GM19467 (cell line): ENCODE results near the gene LAMB2.

Experiments
- ATAC-seq: cut with Tn5 transposase; IDR thresholded peaks from one replicate; pipeline ENCODE4 v1.9.1; 2021; ENCODE audit warnings: mild to moderate bottlenecking, moderate library complexity; ENCODE audit not compliant: unreplicated experiment

Gene LAMB2

DNA sequence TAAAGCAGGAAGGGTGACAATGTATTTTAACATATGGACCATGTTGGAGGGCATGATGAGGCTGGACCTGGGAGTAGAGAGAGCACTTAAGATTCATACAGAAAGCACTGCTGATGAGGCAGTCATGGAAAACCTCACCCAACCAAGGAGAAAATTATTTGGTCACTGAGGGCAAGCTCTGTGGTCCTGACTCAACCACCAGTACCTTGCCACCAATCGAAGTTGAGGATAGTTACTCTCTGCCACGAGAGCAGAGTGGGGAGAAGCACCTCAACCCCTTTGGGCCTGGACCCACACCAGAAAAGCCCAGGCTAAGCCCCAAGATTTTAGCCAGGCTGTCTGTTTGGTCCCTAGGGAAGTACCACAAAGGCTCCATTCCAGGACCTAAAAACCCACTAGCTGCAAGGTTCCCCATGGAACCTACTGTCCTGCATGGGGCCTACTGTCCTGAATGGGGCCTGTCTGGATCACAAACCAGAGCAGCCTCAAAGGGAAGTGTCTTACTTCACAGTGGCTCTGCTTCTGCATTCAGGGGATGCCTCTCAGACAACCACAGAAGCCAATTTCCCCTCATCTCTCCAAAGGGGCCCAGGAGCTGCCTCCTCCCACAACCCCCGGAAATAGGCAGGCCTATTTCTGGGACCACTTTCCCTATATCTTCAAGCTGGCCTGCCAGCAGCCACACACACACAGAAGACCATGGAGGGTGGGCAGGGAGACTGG lies 29.1 kb upstream of the LAMB2 start:
- ATAC-seq = no peak

DNA sequence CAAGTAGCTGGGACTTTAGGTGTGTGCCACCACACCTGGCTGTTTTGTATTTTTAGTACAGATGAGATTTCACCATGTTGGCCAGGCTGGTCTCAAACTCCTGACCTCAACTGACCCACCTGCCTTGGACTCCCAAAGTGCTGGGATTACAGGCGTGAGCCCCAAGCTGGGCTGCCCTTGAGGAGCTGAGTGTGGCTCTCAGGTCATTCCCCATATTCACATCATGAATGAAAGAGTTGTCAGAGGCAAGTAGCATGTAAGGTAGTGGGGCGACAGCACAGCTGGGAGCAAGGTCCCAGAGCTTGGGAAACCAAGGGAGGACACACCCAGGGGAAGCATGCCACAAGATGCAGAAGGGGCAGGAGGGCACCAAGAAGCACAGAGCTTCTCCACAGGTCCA lies 28.3 kb upstream of the LAMB2 start:
- ATAC-seq = no peak

DNA sequence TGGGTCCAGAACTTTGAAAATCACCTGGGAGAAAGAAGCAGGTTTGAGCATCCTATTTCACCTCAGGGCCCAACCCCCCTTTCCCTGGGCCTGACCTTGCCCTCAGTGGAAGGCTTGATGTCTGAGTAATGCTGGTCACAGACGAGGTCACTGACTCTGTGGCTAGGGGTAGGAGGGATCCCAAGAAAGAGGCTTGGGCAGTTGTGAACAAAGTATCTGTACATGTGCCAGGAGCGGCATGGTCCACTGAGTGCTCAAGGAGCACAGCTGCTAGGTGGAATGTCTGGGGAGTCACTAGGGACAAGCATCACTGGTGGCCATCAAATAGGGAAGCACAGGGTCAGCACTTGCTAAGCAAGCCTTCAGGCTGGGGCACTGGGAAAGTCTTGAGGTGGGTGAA lies 25.9 kb upstream of the LAMB2 start:
- no peak for ATAC-seq

DNA sequence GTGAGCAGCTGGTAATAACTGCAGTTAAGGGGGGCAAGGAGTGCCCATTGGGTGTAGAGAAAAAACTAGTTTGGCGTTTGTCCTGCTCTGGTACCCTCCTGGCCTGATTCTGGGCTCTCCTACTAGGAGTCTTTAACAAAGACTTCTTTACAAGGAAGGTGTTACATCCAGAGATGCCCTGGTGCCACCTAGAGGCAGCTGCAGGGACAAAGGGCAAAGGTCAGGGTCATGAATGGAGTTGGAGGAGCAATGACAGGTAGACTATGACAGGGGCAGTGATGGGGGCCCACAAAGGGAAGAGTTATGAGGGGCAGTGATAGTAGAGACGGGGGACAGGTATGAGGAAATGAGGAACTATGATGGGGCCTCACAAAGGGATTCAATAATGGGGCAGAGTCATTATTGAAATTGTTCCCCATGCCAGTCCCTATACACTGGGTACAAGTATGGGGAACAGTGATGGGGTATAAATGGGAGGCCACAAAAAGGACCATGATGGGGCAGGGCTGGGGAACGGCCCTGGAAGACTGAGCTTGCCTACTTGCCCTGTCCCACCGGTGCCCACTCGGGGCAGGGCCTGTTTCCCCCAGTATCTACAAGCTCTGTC lies 25.4 kb upstream of the LAMB2 start:
- no peak for ATAC-seq

DNA sequence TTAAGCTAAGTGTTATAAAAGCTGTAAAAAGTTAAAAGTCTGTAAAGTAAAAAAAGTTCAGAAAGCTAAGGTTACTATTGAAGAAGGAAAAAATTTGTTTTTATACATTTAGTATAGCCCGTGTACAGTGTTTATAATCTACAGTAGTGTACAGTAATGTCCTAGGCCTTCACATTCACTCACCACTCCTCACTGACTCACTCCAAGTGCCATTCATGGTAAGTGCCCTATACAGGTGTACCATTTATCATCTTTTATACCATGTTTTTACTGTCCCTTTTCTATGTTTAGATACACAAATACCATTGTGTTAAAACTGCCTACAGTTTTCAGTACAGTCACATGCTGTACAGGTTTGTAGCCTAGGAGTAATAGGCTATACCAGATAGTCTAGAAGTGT lies 24.4 kb upstream of the LAMB2 start:
- no peak for ATAC-seq

DNA sequence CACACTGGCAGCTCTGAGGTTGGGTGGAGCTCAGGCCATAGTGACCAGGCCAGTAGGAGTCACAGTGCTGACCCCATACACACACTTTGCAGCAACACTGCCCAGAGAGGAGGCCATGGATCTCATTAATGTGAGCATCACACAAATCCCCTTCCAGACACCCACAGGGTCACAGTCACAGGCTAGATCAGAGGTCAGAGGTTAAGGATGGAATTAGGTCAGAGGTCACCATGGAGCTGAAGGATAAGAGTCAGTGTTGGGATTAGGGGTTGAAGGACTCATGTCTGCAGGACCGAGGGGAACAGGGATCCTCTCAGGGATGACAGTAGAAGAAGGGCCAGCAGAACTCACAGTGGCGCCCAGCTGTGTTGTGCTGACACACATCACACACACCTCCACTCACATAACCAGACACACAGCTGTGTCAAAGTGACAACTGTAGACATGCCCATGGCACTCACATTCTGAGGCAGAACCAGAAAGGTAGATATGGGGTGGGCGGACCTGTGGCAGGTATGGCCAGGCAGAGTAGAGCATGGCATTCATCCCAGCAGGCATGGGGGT lies 20.6 kb upstream of the LAMB2 start:
- ATAC-seq = no peak

DNA sequence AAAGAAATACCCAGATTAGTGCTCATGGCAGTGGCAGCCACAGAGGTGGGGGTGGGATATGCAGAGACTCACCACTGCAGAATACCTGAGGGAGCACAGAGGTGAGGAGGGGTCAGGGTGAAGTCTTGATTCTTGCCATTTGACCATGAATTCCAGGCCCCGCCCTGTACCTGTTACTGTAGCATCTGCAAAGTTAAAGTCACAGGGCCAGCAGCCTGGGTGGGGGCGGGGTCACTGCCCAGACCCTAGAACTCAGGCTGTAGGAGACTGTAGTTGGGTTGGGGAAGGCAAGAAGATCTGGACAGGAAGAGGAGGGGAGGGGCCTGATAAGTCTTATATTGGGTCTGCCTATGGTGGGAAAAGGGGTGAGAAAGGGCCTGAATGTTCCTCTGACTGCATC lies 18.8 kb upstream of the LAMB2 start:
- ATAC-seq = no peak

DNA sequence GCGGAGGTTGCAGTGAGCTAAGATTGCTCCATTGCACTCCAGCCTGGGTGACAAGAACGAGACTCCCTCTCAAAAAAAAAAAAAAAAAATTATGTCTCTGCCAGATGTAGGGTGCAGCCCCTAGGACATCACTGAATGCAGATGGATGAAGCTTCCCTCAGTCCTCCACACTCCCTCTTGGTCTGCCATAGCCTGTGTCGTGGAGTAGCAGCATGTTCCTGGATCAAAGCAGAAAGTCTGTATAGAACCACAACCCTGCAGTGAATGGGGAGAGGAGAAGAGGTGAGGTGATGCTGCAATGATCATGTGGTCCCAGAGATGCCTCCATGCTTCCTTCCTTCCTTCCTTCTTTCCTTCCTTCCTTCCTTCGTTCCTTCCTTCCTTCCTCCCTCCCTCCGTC lies 15.3 kb upstream of the LAMB2 start:
- ATAC-seq = no peak

DNA sequence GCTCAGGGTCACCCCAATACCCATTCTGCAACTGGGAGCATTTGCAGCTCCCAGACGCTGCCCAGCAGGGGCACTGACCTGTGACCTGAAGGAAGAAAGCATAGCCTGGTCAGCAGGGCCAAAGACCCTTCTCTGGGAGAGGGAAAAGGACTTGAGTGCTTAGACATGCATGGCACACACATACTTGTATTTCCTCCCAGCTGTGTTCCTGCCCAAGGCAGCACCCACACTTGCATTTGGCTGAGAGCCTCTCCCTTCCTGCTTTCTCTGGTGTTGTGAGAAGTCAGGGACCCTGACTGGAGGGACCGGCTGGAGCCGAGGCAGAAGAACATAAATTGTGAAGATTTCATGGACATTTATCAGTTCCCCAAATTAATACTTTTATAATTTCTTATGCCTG lies 7.2 kb upstream of the LAMB2 start:
- no peak for ATAC-seq

DNA sequence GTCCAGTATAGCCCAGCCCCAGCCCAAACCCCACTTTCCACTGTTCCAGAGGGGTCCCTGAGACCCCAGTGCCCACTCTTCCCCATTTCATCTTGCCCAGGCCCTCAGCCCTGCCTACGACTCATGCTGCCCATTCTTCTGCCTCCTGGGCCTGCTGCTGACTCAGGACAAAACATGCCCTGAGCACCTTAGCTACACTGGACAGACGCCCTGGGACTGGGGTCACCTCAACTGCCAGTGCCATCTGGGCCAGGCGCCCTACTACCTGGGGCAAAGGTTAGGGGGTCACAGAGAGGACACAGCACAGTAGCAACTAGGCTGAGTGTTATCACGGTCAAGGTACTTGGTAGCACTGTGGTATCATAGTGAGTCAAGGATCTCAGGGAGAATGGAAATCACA lies 2.6 kb upstream of the LAMB2 start:
- ATAC-seq = no peak

DNA sequence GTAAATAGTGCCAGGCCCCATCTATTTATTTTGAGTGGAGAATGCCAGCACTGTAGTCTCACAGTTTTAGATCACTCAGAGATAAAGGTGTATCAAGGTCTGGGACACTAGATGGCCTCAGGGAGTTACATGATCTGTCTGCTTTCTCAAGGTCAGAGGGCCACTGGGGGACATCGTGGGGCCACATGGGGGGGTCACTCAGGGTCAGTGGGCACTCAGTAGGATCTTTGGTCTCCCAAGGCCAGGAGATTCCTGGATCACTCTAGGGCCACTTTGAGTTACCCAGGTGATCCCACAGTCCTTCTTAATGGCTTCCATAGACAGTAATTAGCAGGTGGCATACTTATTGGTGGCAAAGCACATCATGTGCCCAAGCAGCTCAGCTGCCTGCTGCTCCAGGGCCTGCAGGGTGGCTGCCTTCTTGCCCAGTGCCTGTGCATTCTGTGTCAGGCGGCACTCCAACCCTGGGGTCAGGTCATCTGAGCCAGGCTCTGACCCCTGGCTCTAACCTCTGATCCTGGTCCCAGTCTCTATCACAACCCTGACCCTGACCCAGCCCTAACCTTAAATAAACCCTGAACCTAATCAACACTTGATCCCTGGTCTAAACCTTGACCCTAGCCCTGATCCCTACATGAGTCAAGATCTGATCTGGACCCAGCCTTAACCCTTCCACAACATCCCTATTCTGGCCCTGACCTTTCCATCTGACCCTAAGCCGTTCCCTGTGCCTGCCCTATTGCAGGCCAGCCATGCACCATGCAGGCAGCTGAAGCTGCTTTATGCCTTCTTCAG lies 1.8 kb upstream of the LAMB2 start:
- no peak for ATAC-seq

DNA sequence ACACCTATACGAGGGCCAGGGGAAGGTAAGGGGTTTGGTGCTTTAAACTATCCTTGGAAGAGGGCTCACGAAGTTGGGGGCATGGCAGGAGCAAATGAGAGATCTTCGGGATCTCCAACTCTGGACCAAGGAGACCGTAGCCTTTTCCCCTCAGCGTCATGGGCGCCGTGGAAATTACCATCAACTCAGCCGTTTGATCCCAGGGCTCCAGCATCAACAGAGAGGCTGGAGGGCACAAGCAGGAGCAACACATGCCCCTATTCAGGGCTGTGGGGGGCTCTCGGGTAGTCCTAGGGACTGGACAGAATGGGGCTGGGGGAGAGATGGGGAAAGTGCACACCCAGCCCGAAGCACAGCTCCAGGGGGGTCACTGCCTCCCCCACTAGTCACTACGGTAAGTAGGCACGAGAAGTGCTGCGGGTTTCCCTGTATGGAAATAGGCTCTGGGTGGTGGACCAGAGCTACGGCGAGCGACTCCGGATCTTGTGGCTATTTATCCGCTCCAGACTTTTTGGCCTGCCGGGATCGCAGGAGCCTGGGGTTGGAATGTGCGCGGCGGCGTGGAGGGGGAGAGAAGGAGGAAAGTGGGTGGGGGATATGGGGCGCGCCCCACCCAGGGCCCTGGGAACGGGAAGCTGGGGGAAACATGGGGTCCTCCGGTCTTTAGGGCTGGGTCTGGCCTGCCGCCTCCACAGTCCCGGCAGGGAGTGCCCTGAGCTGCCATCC lies 539 bp upstream of the LAMB2 start:
- ATAC-seq = no peak

DNA sequence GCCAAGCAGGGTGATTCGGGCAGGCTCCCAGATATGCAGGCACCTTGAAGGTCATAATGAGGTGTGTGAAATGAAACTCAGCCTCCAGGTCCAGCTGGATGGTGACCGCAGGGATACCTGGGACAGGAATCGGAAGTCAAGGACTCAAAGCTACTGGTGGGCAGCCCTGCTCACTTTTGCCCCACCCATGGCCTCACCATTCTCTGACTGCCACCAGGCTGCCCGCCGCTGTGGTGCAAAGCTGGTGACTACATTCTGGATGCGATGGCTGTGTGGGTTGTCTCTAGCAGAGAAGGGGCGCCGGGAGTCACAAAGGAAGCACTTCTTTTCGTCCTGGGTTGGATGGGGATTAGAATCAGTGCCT lies 795 bp downstream of the LAMB2 start:
- ATAC-seq = no peak

DNA sequence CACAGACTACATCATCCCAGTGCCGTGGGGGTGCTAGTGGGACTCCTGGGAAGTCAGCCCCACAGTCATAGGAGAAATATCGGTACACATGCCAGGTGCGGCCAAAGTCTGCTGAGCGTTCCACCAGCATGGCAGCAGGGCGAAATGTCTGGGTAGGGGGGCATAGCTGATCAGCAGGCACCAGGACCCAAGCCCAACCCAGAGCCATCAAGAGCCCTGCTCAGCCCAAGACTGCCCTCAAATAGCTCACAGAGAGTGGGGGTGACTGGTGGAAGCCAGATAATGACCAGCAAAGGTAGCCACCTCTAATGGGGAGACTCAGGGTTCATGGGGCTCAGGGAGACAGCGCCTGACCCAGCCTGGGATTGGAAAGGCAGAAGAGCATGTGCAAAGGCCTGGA lies 1.3 kb downstream of the LAMB2 start:
- ATAC-seq = no peak

DNA sequence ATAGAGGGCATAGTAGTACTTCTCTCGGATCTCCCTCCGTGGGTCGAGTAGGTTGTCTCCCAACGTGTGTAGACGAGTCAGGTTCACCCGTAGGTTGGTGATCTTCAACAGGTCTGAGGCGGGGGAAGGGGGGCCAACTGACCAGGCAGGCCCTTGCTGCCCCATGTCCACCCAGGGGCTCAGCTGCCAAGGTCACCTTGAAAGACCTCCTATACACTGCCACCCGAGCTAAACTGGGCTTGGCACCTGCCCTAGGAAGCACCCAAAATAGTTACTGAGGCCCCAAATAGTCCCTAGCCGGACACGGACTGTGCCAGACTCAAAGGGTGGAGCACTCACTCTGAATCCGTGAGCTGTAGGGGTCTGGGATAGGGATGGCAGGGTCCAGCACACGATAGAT lies 1.8 kb downstream of the LAMB2 start:
- no peak for ATAC-seq

DNA sequence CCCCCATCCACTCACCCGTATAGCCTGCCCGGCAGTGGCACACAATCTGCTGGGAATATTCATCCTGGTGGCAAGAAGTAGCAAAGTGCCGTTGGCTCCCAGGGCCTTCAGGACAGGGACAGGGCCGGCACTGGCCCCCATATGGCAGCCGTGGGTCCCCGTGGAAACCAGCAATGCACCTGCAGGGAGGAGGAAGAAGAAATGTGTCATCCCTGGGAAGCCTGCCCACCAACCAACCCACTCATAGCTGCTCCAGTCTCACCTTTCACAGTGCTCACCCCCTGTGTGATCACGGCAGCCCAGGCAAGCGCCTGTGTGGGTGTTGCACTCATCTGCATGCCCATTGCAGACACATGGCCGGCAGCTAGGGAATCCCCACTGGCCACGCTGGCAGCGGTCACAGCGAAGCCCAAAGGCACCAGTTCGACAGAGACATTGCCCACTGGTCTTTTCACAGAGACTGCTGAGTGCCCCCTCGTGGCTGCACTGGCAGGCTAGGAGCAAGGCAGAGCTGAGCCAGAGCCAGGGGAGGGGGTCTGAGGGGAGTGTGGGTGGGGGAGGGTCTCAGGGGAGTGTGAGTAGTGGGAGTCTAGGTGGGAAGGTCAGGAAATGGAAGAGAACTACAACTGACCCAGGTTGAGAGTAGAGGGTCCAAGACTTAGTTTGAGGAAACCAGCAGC lies 7.7 kb downstream of the LAMB2 start:
- no peak for ATAC-seq

DNA sequence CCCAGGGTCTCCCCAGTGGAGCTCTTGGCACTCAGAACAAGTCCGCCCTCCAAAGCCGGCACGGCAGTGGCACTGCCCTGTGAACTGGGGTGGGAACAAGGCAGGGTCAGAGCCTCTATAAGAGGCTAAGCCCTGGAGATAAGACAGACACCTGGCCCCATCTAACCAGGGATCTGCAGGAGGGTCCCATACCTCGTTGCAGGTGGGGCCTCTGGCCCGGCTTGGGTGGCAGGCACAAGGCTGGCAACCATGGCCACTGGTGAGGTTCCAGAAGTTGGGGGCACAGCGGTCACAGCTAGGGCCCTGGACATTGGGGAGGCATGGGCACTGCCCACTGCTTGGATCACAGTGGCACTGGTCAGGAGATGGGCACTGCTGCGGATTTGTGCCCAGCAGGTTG lies 8.6 kb downstream of the LAMB2 start:
- no peak for ATAC-seq

DNA sequence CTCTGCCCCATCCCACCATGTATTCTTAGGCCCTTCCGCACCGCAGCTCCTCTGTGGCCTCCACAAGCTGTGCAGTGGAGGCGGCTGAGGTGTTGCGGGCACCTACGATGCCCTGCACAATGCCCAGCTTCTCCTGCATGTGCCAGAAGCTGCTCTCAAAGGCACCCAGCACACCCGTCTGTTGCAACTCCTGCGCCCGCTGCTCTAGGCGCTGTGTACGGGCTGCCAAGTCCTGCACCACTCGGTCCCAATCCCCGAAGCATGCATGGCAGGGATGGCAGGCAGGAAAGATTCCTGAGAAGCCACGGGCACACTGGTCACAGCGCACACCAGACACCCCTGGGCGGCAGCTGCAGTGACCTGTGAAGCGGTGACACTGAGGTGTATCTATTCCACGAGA lies 9.2 kb downstream of the LAMB2 start:
- no peak for ATAC-seq

DNA sequence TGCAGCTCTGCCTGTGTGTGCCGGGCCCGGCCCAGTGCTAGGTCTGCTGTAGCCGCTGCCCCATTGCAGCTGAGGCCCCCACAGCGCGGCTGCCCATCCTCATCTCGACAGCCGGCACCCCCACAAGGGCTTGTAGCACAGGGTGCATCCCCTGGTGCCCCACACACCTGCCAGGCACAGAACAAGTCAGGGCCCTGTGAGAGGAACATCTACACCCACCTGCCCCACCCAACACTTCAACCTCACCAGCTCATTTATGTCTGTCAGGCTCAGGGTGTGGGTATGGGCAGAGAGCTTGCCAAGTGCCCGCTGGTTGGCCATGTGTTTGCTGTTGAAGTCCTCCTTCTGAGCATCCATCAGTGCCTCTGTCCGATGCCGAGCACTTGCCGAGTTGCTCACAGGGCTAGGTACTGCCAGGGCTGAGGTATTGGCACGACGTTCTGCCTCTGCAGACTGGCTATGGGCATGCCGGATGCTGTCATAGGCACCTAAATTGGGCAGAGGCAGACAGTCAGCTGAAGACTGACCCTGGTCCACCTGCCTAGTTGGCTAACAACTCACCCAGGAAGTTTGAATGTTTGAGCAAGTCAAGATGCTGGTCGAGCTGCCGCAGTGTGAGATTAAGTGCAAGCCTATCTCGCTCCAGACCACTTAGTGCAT lies 9.8 kb downstream of the LAMB2 start:
- ATAC-seq = no peak

DNA sequence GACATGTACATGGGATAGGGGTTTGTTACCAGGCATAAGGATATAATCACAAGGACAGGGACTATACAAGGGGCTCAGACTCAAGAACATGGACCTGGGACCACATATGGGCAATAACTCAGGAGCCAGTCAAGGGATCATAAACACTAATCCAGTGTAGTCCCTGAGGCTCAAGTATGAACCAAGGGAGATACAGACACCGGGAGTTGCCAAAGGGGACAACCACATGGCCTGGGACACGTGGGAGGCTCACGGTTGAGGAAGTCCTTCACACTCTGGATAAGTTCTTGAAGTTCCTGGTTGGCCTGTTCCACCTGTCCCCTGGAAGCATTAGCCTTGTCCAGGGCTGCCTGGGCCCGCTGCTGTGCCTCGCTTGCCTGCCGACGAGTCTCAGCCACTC lies 10.4 kb downstream of the LAMB2 start:
- ATAC-seq = no peak
